ENCODE data around the gene SCAMP2. TPM values are rescaled to one million over a fixed set of nuclear protein-coding genes. Genes with fewer than 3 reads are reported as not detected.

Gene SCAMP2
- total RNA-seq, 1 experiment from 2014 or later: 94.4 TPM

GRCh38 chr15:74824976-74825375 lies 48.2 kb downstream of the SCAMP2 start:
- Histone ChIP-seq H3K4me1 (ENCODE audit: insufficient read depth, low read length, poor library complexity, severe bottlenecking) (peaks cover 9% of the 10 kb centered on the region), H3K27me3 (replicated peaks; ENCODE audit: insufficient read depth, low read depth, low read length, poor library complexity) (peaks cover 15% of the 10 kb centered on the region), H3K27ac (ENCODE audit: low read depth, low read length, poor library complexity, severe bottlenecking) (no peak overlapping the region), H3K36me3 (ENCODE audit: insufficient read depth, low read length, poor library complexity, severe bottlenecking) (no peaks in the 10 kb centered on the region), H3K9me3 (ENCODE audit: low read depth, low read length, poor library complexity, severe bottlenecking) (no peaks in the 10 kb centered on the region), H3K4me3 (ENCODE audit: low read depth, low read length, poor library complexity, severe bottlenecking) (no peak overlapping the region)
- POLR2A ChIA-PET (ENCODE audit: low non-redundant PET): no interaction called here
- DNase-seq (ENCODE audit: low spot score): no peak
- no peak for TF ChIP-seq CTCF (conservative IDR thresholded peaks at IDR 0.05; ENCODE audit: low read depth, low read length)
- TF ChIP-seq EZH2 (IDR thresholded peaks at IDR 0.05; ENCODE audit: borderline replicate concordance, low read depth, low read length, poor library complexity, severe bottlenecking): no peak
- intact Hi-C loops (cut with micrococcal nuclease; ENCODE audit: unreplicated experiment): no loop called here
- BruUV-seq (replicated peaks): no TSS peak
- CTCF ChIA-PET: interaction anchor here (0.6 kb wide), 1 partner anchor 19 kb away, joined by 3 read pairs; no protein-coding TSS in a partner anchor

- Histone ChIP-seq H3K9me3 (ENCODE audit: low read depth, low read length, poor library complexity, severe bottlenecking) (no peaks in the 10 kb centered on the region), H3K4me3 (ENCODE audit: low read depth, low read length, poor library complexity, severe bottlenecking) (no peak overlapping the region), H3K27ac (ENCODE audit: low read depth, low read length, poor library complexity, severe bottlenecking) (no peak overlapping the region), H3K27me3 (replicated peaks; ENCODE audit: insufficient read depth, low read depth, low read length, poor library complexity) (peaks cover 15% of the 10 kb centered on the region), H3K4me1 (ENCODE audit: insufficient read depth, low read length, poor library complexity, severe bottlenecking) (peaks cover 9% of the 10 kb centered on the region), H3K36me3 (ENCODE audit: insufficient read depth, low read length, poor library complexity, severe bottlenecking) (no peaks in the 10 kb centered on the region)
- no peak for DNase-seq (ENCODE audit: low spot score)
- TF ChIP-seq EZH2 (IDR thresholded peaks at IDR 0.05; ENCODE audit: borderline replicate concordance, low read depth, low read length, poor library complexity, severe bottlenecking) (no peak), CTCF (conservative IDR thresholded peaks at IDR 0.05; ENCODE audit: low read depth, low read length) (no peak)
- intact Hi-C loops (cut with micrococcal nuclease; ENCODE audit: unreplicated experiment): no loop called here
- POLR2A ChIA-PET (ENCODE audit: low non-redundant PET): no interaction called here
- CTCF ChIA-PET: no interaction called here
- BruUV-seq (replicated peaks): no TSS peak
Observed at GRCh38 chr15:74823324-74823723, 49.8 kb downstream of the SCAMP2 start.

GRCh38 chr15:74822233-74822632 lies 50.9 kb downstream of the SCAMP2 start:
- POLR2A ChIA-PET (ENCODE audit: low non-redundant PET): no interaction called here
- H3K9me3 ChIP-seq (ENCODE audit: low read depth, low read length, poor library complexity, severe bottlenecking): no peaks in the 10 kb centered on the region

More at GRCh38 chr15:74822233-74822632, 50.9 kb downstream of the SCAMP2 start:
- intact Hi-C loops (cut with micrococcal nuclease; ENCODE audit: unreplicated experiment): no loop called here
- no TSS peak for BruUV-seq (replicated peaks)
- CTCF ChIA-PET: no interaction called here
- Histone ChIP-seq H3K4me3 (ENCODE audit: low read depth, low read length, poor library complexity, severe bottlenecking) (no peak overlapping the region), H3K36me3 (ENCODE audit: insufficient read depth, low read length, poor library complexity, severe bottlenecking) (no peaks in the 10 kb centered on the region), H3K27ac (ENCODE audit: low read depth, low read length, poor library complexity, severe bottlenecking) (no peak overlapping the region), H3K4me1 (ENCODE audit: insufficient read depth, low read length, poor library complexity, severe bottlenecking) (peaks cover 8% of the 10 kb centered on the region), H3K27me3 (replicated peaks; ENCODE audit: insufficient read depth, low read depth, low read length, poor library complexity) (peaks cover 5% of the 10 kb centered on the region)
- no peak for TF ChIP-seq CTCF (conservative IDR thresholded peaks at IDR 0.05; ENCODE audit: low read depth, low read length)
- TF ChIP-seq EZH2 (IDR thresholded peaks at IDR 0.05; ENCODE audit: borderline replicate concordance, low read depth, low read length, poor library complexity, severe bottlenecking): no peak
- no peak for DNase-seq (ENCODE audit: low spot score)
